ENCODE measurements around the gene PLXDC2. TPM values are rescaled to one million over a fixed set of nuclear protein-coding genes. Genes with fewer than 3 reads are reported as not detected.
"Not testable (repeated sequence)": the region's sequence is repeated elsewhere in the genome, so short reads cannot be mapped to it uniquely, and the experiment has no call there.

PLXDC2 gene
- total and polyA plus RNA-seq, 7 donors, result 1.8 to 44.6 (median 18.2) TPM

- Histone ChIP-seq H3K4me1 (no peaks in the 10 kb centered on the region), H3K9me3 (no peaks in the 10 kb centered on the region), H3K36me3 (peaks cover 0 to 13% (median 0%) of the 10 kb centered on the region in 4 donors), H3K27ac (no peak overlapping the region), H3K27me3 (no peaks in the 10 kb centered on the region), H3K4me3 (no peak overlapping the region)
- DNase-seq, result no peak
- WGBS, 2 donors, result 81 to 93% methylated on average over 3 of the region's 3 CpGs
- intact Hi-C loops (cut with DNase I), result no loop called here
- TF ChIP-seq EP300 (IDR thresholded peaks at IDR 0.05) (no peak), POLR2AphosphoS5 (IDR thresholded peaks at IDR 0.05) (no peak), POLR2A (IDR thresholded peaks at IDR 0.05) (no peak), CTCF (IDR thresholded peaks at IDR 0.05) (no peak)
Observed at GRCh38 chr10:20175719-20176118, 359.5 kb downstream of the PLXDC2 start.

- Histone ChIP-seq H3K9me3 (no peaks in the 10 kb centered on the region), H3K27me3 (no peaks in the 10 kb centered on the region), H3K36me3 (peaks cover 0 to 13% (median 0%) of the 10 kb centered on the region in 4 donors), H3K4me3 (no peak overlapping the region), H3K27ac (no peak overlapping the region), H3K4me1 (no peaks in the 10 kb centered on the region)
- TF ChIP-seq POLR2AphosphoS5 (IDR thresholded peaks at IDR 0.05), result no peak
- no peak for TF ChIP-seq CTCF (IDR thresholded peaks at IDR 0.05)
- TF ChIP-seq POLR2A (IDR thresholded peaks at IDR 0.05), result no peak
- TF ChIP-seq EP300 (IDR thresholded peaks at IDR 0.05), result no peak
- intact Hi-C loops (cut with DNase I), result no loop called here
- no peak for DNase-seq
- 94 to 96% methylated on average over 1 of the region's 1 CpG for WGBS, 2 donors
Observed at GRCh38 chr10:20180766-20181165, 364.5 kb downstream of the PLXDC2 start.

- intact Hi-C loops (cut with DNase I), result no loop called here
Observed at GRCh38 chr10:20181434-20181833, 365.2 kb downstream of the PLXDC2 start.

GRCh38 chr10:20185116-20185515 lies 368.9 kb downstream of the PLXDC2 start:
- Histone ChIP-seq H3K9me3 (no peaks in the 10 kb centered on the region), H3K4me3 (no peak overlapping the region), H3K36me3 (no peaks in the 10 kb centered on the region), H3K27ac (no peak overlapping the region), H3K4me1 (no peaks in the 10 kb centered on the region), H3K27me3 (no peaks in the 10 kb centered on the region)
- intact Hi-C loops (cut with DNase I), result no loop called here
- no peak for DNase-seq
- TF ChIP-seq EP300 (IDR thresholded peaks at IDR 0.05) (no peak), CTCF (IDR thresholded peaks at IDR 0.05) (no peak), POLR2AphosphoS5 (IDR thresholded peaks at IDR 0.05) (no peak), POLR2A (IDR thresholded peaks at IDR 0.05) (no peak)

More at GRCh38 chr10:20181434-20181833, 365.2 kb downstream of the PLXDC2 start:
- H3K27me3 ChIP-seq, result no peaks in the 10 kb centered on the region
- no peak overlapping the region for H3K4me3 ChIP-seq
- peaks cover 0 to 13% (median 0%) of the 10 kb centered on the region in 4 donors for H3K36me3 ChIP-seq
- 91 to 96% methylated on average over 5 of the region's 5 CpGs for WGBS, 2 donors
- no peaks in the 10 kb centered on the region for H3K9me3 ChIP-seq
- no peak for DNase-seq
- no peak for TF ChIP-seq POLR2AphosphoS5 (IDR thresholded peaks at IDR 0.05)
- no peak for TF ChIP-seq EP300 (IDR thresholded peaks at IDR 0.05)
- TF ChIP-seq CTCF (IDR thresholded peaks at IDR 0.05), result no peak
- TF ChIP-seq POLR2A (IDR thresholded peaks at IDR 0.05), result no peak
- no peak overlapping the region for H3K27ac ChIP-seq
- no peaks in the 10 kb centered on the region for H3K4me1 ChIP-seq

GRCh38 chr10:20191392-20191791 lies 375.2 kb downstream of the PLXDC2 start:
- DNase-seq; H3K4me3 ChIP-seq; H3K27me3 ChIP-seq; intact Hi-C loops (cut with DNase I); H3K36me3 ChIP-seq; H3K27ac ChIP-seq; H3K4me1 ChIP-seq; H3K9me3 ChIP-seq: not testable (repeated sequence)
- 75 to 85% methylated on average over 3 of the region's 3 CpGs for WGBS, 2 donors
